NCI-H748 (cell line): ENCODE data around the gene RFX6.
A peak's percentile ranks its signal among the peaks of the same experiment; 100 is the strongest.
"Not testable (repeated sequence)": the region's sequence is repeated elsewhere in the genome, so short reads cannot be mapped to it uniquely, and the experiment has no call there.

Experiments used
- DNase-seq: peaks from one replicate; lab custom pipeline; 2025; ENCODE audit not compliant: unreplicated experiment; lab: John Stamatoyannopoulos, UW

Gene RFX6

DNA sequence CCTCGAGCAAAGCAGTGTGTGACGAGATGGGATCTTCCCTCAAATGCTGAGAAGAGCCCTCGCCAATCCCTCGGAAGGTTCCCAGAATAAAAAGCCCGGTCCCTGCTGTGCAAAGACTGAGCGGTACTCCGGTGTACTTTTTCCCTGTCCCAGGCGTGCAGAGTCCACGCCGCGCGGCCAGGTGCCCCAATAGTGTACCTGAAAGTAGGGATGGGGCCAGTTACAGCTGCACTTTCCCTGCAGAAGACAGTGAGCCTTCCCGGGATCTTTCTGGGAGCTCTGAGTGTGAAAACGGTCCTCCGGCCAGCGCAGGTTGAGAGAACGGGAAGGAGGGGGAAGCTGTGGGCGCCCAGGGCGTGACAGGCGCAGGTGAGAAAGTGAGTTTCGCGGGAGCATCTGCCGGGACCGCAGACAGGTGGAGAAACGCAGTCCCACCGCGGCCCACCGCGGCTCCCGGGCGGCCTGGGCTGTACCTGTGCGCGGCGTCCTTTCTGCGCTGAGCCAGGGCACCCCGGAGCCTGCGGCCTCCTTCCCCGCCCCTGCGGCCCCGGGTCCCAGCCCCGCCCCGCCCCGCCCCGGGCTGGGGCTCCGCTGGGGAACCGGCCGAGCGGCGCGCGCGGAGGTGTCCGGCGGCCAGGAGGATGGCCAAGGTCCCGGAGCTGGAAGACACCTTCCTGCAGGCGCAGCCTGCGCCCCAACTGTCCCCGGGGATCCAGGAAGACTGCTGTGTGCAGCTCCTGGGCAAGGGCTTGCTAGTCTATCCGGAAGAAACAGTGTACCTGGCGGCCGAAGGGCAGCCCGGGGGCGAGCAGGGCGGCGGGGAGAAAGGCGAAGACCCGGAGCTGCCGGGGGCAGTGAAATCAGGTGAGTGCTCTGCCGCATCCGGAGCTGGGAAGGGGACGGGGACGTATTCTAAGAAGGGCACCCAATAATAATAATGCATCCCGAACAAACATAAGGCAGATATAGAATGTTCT is at the start of gene RFX6:
RFX6 (plus strand) TSS at position 608 of the 977 bp plus-strand sequence; CDS start at position 642, 34 bp downstream.
- peak; percentile 60 for DNase-seq

- DNase-seq = no peak
Measured at GRCh38 chr6:116827561-116828240, 49.3 kb upstream of the RFX6 start.

- no peak for DNase-seq
Measured at GRCh38 chr6:116828983-116829382, 48.1 kb upstream of the RFX6 start, which contains the start of gene GPRC6A. Gene GPRC6A (minus strand): TSS chr6:116829083. CDS start chr6:116829013, 70 bp downstream.

DNA sequence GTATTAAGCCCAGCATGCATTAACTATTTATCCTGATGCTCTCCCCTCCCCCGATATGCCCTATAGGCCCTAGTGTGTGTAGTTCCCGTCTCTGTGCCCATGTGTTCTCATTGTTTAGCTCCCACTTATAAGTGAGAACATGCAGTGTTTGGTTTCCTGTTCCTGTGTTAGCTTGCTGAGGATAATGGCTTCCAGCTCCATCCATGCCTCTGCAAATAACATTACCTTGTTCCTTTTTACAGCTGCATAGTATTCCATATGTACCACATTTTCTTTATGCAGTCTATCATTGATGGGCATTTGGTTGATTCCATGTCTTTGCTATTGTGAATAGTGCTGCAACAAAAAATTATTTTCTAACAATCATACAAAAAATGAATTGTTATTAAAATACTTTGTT is 42.5 kb upstream of the RFX6 start:
- not testable (repeated sequence) for DNase-seq

GRCh38 chr6:116836606-116837342 is 40.3 kb upstream of the RFX6 start:
- peak; percentile 78 for DNase-seq

GRCh38 chr6:116840091-116840490 is 37.0 kb upstream of the RFX6 start:
- DNase-seq = no peak

DNA sequence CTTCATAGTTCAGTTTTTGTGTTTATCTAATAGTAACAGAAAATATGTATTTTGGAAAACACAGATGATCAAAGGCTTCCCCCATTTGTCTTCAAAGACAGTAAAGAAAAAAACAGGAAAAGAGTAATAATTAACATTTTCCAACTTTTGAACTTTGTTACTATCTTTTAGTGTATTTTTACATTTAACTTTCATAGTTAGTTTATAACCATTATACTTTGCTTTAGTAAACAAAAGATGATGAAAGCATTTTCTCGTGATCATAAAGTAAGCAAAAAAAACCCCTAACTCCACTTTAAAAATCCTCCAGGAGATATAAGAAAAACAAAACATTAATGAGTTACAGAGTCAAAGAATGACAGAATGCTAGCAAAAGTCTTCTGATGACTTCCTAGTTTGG is 34.6 kb upstream of the RFX6 start:
- no peak for DNase-seq

- DNase-seq = peak; percentile 42
Measured at GRCh38 chr6:116847227-116847626, 29.8 kb upstream of the RFX6 start.

- no peak for DNase-seq
Measured at GRCh38 chr6:116858060-116858459, 19.0 kb upstream of the RFX6 start.

DNA sequence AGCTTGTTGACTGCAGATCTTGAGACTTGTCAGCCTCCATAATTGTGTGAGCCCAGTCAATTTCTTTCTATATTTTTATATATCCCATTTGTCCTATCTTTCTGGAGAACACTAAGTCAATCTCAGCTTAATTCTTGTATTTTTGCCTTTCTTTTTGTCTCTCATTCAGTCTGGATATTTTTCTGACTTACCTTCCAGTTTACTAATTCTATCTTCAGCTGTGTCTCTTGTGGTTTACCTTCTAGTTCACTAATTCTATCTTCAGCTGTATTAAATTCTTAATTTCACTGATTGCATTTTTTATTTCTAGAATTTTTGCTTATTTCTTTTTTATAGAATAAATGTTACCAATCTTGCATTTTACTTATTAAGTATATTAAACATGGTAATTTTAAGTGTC is 17.8 kb upstream of the RFX6 start:
- DNase-seq = no peak

DNA sequence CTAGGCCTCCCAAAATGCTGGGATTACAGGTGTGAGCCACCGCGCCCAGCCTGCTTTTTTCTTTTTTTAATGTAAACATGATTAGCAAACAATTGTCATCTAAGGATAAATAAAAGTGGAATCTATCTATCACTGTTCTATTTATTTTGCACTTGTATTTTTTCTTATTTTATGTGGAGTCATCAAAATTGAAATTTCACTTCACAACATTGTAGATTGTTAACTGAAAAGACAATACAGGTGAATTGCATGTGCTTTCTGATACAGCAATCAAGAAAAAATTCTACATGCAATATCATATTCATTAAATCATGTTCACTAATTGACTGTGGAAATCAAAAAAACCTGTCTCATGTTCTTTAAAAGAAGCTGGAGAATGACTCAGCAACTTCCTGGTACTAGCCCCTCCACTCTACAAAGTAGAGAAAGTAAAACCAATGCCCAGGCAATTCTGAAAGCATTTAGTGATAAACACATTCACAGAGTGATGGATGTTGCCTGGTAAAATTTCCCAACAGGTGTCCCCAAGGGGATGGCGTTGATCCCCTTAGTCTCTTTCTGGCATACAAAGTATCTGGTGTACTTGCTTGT is 10.7 kb upstream of the RFX6 start:
- DNase-seq = no peak

- no peak for DNase-seq
Measured at GRCh38 chr6:116872771-116873170, 4.3 kb upstream of the RFX6 start.

DNA sequence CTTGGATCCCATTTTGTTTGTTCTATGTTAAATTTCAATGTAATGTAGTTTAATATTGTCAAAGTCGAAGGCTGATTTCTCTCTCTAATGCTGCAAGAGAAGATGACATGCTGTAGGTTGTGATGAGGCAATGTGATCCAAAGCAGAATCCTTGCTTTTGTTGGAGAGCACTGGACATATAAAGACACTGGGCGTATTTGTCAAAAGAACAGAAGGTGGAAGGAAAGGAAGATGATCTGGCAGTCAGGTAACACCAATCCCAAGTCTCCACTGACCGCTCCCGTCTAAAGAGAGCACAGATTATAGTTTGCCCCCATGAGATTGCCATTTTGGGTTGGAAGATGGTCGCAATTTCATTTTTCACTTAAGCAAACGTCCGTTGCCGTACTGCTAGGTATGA is 935 bp upstream of the RFX6 start:
- DNase-seq = no peak

DNA sequence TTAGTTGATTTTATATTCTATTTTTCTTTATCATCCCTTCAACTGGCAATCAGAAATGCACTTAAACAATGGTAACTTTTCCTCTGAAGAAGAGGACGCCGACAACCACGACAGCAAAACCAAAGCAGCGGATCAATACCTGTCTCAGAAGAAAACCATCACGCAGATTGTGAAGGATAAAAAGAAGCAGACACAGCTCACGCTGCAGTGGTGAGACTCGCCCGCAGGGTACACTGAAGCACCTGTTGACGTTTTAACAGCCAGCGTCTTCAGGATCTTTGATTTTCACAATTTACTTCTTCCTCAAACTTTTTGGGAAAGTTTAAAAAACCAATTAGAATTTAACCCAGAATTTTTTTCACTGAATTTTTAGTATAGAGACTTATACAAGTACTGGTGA is 701 bp downstream of the RFX6 start:
- DNase-seq = peak; percentile 33

DNA sequence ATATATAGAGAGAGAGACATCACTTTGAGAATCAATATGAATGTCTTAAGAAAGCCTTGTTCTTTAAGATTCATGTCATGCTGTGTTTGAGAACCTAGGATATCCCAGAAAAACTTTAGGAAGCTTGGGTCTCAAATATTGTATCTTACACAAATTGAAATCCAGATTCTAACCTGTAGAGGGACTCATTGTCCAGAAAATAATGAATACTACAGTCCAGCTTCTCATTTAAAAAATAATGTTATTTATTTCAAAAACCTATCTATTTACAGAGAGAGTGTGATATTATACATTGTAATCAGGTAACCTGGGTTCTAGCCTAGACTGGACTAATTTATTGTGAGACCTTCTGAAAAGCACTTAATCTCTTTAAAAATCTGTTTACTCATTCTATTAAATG is 4.2 kb downstream of the RFX6 start:
- DNase-seq = no peak

- DNase-seq = no peak
Measured at GRCh38 chr6:116883005-116883404, 6.0 kb downstream of the RFX6 start.

GRCh38 chr6:116884530-116884929 is 7.5 kb downstream of the RFX6 start:
- no peak for DNase-seq

- DNase-seq = no peak
Measured at GRCh38 chr6:116887168-116887567, 10.1 kb downstream of the RFX6 start.

DNA sequence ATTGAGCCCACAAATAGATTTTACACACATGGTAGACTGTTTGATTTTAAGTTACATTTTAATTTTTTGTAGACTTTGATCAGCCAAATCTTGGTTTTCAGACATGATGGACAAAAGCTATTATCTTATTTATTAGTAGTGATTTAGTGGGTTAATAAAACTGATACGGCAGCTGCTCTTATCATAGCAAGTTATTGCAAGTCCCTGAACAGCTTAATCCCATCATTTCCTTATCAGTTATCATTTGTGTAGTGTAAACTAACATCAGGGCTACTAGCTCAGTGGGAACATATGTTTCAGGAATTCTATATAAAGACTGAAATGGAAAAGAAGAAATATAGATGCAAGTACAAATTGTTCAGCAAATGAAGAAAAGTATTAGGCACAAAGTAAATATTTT is 10.9 kb downstream of the RFX6 start:
- no peak for DNase-seq

GRCh38 chr6:116888732-116889360 is 11.8 kb downstream of the RFX6 start:
- no peak for DNase-seq
